HG03196 (cell line): ENCODE measurements around the gene CDH2.

Experiments used
- ATAC-seq: cut with Tn5 transposase; IDR thresholded peaks from one replicate; pipeline ENCODE4 v1.9.1; 2021; ENCODE audit not compliant: unreplicated experiment

CDH2 gene

DNA sequence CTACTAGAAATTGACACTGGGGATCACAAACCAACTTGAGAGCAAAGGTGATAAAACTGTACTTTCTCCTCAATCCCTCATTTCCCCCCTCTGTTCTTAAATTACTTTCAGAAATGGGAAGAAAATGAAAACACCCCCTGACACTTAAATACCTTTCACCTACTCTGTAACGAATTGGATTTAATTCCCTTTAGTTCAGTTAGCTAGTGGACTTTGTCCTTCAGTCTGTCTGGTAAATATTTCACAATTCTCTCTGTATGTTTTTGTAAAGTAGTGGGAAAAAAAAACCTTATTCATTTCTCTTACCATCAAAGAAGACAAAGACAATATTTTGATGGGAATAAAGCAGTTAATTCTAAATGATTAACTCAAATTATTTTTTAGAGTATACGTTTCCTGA, 85.7 kb downstream of the CDH2 start:
- no peak for ATAC-seq

- no peak for ATAC-seq
Observed at GRCh38 chr18:28088477-28088876, 88.5 kb downstream of the CDH2 start.

GRCh38 chr18:28086670-28087552, 90.0 kb downstream of the CDH2 start:
- ATAC-seq: no peak

DNA sequence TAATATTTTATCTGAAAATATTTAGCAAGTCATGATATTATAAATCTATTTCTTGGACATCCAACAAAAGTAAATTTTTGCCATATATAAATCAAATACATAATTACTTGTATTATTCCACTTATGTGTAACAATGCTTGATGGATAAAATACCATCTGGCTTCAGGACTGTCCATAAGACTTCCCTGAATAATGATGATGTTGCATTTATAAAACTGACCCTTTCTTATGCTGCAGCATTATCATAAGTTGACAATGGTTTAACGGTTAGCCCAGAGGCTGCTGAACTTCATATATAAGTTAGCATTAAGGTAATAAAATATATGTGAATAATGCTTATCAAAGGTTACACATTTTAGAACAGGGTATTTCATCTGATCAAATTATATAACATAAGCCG, 95.4 kb downstream of the CDH2 start:
- no peak for ATAC-seq

DNA sequence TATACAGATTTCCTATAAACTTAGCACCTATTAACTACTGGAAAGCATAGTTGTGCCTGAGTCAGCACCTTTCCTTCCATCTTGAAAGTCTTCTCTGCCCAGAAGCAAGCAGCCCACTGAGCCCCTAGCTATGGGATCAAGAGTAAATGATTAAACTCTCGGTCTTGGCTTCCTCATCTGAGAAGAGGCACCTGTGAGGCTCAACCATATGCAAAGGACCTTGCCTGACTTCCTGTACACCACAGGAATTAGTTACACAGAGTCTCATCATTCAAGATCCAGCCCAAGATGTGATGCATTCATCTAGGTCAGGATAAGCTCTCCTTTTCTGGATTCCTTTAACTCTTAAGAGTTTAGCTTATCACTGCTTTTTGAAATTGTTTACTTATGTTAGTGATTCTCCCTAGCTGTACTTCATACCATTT, 96.0 kb downstream of the CDH2 start:
- ATAC-seq: no peak

DNA sequence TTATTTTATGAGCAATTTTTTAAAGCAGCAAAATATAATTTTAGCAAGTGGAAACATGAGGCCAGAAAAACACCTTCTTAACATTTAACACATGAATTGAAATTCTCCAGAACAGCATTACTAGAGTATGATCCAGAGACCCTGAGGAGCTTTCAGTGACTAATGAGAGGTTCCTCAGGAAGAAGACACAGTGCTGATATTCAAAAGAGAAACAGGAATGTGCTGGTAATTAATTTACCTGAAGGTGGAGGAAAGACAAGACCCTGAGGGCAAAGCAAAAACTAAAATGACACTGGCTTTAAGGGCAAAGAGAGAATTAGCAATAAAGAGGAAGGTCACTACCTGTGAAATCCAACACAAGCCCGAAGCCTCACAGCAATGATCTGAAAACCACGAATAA, 97.0 kb downstream of the CDH2 start:
- ATAC-seq: no peak

- no peak for ATAC-seq
Observed at GRCh38 chr18:28078849-28079248, 98.1 kb downstream of the CDH2 start.

- ATAC-seq: no peak
Observed at GRCh38 chr18:28078298-28078697, 98.6 kb downstream of the CDH2 start.

GRCh38 chr18:28075501-28075900, 101.4 kb downstream of the CDH2 start:
- no peak for ATAC-seq

- ATAC-seq: no peak
Observed at GRCh38 chr18:28074076-28074475, 102.9 kb downstream of the CDH2 start.

DNA sequence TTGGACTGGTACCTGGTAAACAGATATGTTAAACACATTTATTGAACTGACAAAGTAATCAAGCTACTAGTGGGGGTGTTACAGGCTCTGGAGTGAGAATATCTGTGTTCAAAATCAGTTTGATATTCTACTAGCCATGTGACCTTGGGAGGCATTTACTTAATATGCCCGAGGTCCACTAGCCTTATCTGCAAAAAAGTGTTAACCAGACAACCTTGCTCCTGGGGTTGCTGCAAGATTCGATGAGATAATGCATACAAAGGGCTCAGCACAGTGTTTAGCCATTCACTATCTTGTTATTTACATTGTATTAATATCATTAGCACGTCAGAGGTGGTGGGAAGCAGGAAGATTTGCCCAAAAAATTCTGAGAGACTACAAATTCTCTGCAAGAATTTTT, 103.3 kb downstream of the CDH2 start:
- ATAC-seq: no peak

- no peak for ATAC-seq
Observed at GRCh38 chr18:28071199-28071598, 105.7 kb downstream of the CDH2 start.

GRCh38 chr18:28068207-28068606, 108.7 kb downstream of the CDH2 start:
- ATAC-seq: no peak

- no peak for ATAC-seq
Observed at GRCh38 chr18:28067346-28067745, 109.6 kb downstream of the CDH2 start.

GRCh38 chr18:28065793-28066186, 111.1 kb downstream of the CDH2 start:
- ATAC-seq: no peak

DNA sequence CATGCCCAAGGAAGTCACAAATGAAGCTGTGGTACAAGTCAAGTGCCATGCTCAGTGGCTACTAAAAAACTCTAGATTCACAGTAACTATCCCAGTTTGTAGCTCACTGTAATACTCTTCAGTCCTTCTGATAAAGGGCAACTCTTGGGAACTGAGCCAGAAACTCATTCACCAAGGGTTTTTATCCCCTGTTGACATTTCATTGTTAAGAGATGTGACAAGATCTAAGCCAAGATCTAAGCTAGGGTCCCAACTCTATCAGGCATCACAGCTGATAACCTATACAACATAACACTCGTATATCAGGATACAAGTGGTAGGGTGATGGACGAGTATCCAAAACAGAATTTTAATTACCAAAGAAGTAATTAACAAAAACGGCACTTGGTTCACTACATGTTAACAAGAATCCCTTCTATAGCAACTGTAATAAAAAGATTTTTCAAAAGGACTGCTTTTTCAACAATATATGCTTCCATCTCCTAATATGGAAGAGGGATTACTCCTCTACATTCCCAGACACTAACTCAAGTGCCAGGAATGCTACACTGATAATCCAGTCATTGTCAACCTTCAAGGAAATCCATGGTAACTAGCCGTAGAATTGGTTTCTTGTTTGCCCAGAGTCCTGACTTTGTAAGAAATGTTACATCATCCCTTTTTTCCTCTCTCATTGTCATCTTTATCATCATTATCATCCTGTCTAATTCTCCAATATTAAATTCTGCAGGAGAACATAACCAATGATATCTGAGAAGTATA, 111.7 kb downstream of the CDH2 start:
- ATAC-seq: no peak

DNA sequence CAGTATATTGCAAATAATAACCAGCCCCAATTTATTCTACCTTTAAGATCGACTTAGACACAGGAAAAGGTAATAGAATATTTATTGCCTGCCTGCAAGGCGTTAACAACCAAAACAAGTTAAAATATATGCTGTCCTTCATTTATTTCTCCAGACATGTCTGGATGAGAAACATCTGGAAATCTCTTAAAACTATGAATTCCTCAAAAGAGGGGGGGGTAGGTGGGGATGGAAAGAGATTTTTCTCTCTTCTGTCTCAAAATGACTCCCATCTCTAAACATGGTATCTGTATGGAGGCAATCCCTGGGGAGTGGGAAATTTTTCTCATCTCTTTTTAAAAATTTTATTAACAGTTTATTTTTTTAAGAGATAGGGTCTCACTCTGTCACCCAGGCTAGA, 113.0 kb downstream of the CDH2 start:
- ATAC-seq: no peak

GRCh38 chr18:28063271-28063761, 113.6 kb downstream of the CDH2 start:
- ATAC-seq: no peak

- ATAC-seq: no peak
Observed at GRCh38 chr18:28062443-28062842, 114.5 kb downstream of the CDH2 start.

DNA sequence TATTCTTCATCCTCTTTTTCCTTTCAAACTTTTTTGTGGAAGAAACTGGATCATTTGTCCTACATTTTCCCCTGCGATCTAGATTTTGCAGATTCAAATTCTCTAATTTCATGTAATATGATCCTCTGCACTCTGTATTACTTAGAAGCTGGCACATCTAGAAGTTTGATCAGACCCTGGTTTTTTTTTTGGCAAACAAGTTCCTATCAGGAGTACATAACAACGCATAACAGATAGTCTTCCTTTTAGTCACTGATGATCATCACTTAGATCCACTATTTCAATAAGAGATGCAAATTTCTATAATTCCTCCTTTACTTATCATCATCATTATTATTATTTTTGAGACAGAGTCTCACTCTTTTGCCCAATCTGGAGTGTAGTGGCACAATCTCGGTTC, 117.1 kb downstream of the CDH2 start:
- ATAC-seq: no peak

- ATAC-seq: no peak
Observed at GRCh38 chr18:28050545-28050944, 126.4 kb downstream of the CDH2 start.

DNA sequence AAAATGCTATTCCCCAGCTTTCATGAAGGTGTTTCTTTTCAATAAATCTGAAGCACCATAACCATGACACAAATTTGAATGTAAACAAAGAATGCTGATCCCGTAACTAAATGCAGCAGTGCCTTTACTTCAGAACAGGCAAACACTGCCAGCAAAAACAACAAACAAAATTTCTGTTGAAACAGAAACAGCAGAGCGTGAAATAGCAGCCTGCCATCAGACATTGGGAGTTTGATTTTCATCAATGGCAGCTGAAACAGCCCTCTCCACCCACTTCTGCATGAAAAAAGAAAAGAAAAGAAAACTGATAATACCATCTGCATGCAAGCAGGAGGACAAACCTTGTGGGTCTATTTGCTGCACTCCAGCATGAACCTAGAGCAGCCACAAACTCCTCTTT, 128.3 kb downstream of the CDH2 start:
- no peak for ATAC-seq
